Suprapubic skin (tissue), 4 donors: Measurements from ENCODE around the gene HSPD1.

Source experiments
- EP300 ChIP-seq: sonication (generic); formaldehyde crosslinking; IDR thresholded peaks from one replicate; pipeline ENCODE4 v1.6.1; 2017; ENCODE audit warnings: antibody characterized with exemption
- POLR2A ChIP-seq, 2 donors: fragments of 450-650 bp; IDR thresholded peaks; one replicate each; pipeline ENCODE4 v1.6.1; 2017; ENCODE audit warnings: antibody characterized with exemption in 2 of 2, mild to moderate bottlenecking in 2 of 2, moderate library complexity in 2 of 2
- POLR2AphosphoS5 ChIP-seq, 3 donors: sonication (generic); formaldehyde crosslinking; IDR thresholded peaks; one replicate each; pipeline ENCODE4 v1.6.1; 2017; ENCODE audit warnings: antibody characterized with exemption in 3 of 3
- TF ChIP-seq, protein P1 (sequence below), 2 donors: fragments of 200-600 bp in 1 of 2; fragments of 450-650 bp in 1 of 2; sonication (generic) in 1 of 2; IDR thresholded peaks; one replicate each; pipeline ENCODE4 v1.5.1; 2016 to 2019; ENCODE audit warnings: antibody characterized with exemption in 2 of 2, mild to moderate bottlenecking in 1 of 2, moderate library complexity in 1 of 2

DNA sequence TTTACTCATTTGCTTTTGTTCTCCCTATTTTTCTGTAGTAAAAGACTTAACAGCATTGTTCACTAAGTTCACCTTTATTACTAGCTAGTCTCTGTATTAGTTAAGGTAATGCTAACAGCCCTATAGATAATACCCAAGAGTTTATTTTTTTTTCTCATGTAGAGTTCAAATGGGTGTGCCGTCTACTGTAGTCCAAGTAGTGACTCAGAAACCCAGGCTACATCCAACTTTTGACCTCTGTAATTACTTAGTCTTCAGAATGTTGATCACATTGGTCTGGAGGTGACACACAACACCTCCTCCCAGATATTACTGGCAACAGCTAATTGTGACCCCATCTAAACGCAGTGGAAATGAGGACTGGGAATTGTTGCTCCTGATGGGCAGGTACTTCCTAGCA lies 38.6 kb downstream of the HSPD1 start:
- TF ChIP-seq, protein P1, sequence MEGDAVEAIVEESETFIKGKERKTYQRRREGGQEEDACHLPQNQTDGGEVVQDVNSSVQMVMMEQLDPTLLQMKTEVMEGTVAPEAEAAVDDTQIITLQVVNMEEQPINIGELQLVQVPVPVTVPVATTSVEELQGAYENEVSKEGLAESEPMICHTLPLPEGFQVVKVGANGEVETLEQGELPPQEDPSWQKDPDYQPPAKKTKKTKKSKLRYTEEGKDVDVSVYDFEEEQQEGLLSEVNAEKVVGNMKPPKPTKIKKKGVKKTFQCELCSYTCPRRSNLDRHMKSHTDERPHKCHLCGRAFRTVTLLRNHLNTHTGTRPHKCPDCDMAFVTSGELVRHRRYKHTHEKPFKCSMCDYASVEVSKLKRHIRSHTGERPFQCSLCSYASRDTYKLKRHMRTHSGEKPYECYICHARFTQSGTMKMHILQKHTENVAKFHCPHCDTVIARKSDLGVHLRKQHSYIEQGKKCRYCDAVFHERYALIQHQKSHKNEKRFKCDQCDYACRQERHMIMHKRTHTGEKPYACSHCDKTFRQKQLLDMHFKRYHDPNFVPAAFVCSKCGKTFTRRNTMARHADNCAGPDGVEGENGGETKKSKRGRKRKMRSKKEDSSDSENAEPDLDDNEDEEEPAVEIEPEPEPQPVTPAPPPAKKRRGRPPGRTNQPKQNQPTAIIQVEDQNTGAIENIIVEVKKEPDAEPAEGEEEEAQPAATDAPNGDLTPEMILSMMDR (IDR thresholded peaks at IDR 0.05) = no peak
- TF ChIP-seq POLR2A (IDR thresholded peaks at IDR 0.05) (no peak), POLR2AphosphoS5 (IDR thresholded peaks at IDR 0.05) (no peak), EP300 (no peak)
